Heart left ventricle (tissue), 16 donors: ENCODE data around the gene MCM5. TPM values are rescaled to one million over a fixed set of nuclear protein-coding genes. Genes with fewer than 3 reads are reported as not detected.

Experiments used
- ATAC-seq, 4 donors: fragments of 200-7000 bp; cut with Tn5 transposase; one replicate each; pipeline ENCODE4 v1.9.1; 2020 to 2022; ENCODE audit warnings: moderate library complexity in 4 of 4, mild to moderate bottlenecking in 3 of 4, moderate number of reproducible peaks in 1 of 4
- DNase-seq, 5 donors: peaks; one replicate each; pipeline ENCODE4 v3.0.0-alpha.2; 2020
- H3K27ac ChIP-seq, 12 donors: fragments of 200-600 bp; sonication (generic) in 4 of 12; one replicate each; pipeline versions ENCODE4 v1.5.0 to v1.8.0; 2016 to 2022; ENCODE audit warnings: mild to moderate bottlenecking in 2 of 12
- H3K27me3 ChIP-seq, 9 donors: fragments of 200-600 bp; sonication (generic) in 2 of 9; one replicate each; pipeline versions ENCODE4 v1.5.1 to v1.8.0; 2016 to 2022; ENCODE audit warnings: mild to moderate bottlenecking in 3 of 9
- H3K36me3 ChIP-seq, 9 donors: fragments of 200-600 bp; sonication (generic) in 2 of 9; one replicate each; pipeline versions ENCODE4 v1.5.0 to v1.8.0; 2018 to 2022; ENCODE audit warnings: mild to moderate bottlenecking in 2 of 9
- H3K4me1 ChIP-seq, 12 donors: fragments of 200-600 bp; sonication (generic) in 4 of 12; one replicate each; pipeline versions ENCODE4 v1.5.0 to v1.8.0; 2016 to 2022; ENCODE audit warnings: mild to moderate bottlenecking in 3 of 12
- H3K4me3 ChIP-seq, 12 donors: fragments of 200-600 bp; sonication (generic) in 4 of 12; one replicate each; pipeline versions ENCODE4 v1.5.0 to v1.8.0; 2017 to 2022; ENCODE audit warnings: mild to moderate bottlenecking in 9 of 12, moderate library complexity in 4 of 12
- H3K9me3 ChIP-seq, 12 donors: fragments of 200-600 bp; sonication (generic) in 4 of 12; one replicate each; pipeline versions ENCODE4 v1.5.0 to v1.8.0; 2016 to 2022; ENCODE audit warnings: mild to moderate bottlenecking in 1 of 12
- CTCF ChIP-seq, 12 donors: fragments of 200-600 bp; sonication (generic) in 4 of 12; IDR thresholded peaks; one replicate each; pipeline versions ENCODE4 v1.5.0 to v1.8.0; 2018 to 2022; ENCODE audit warnings: antibody characterized with exemption in 12 of 12, mild to moderate bottlenecking in 5 of 12
- POLR2A ChIP-seq, 2 donors: fragments of 450-650 bp; IDR thresholded peaks; one replicate each; pipeline ENCODE4 v1.6.1; 2017; ENCODE audit warnings: antibody characterized with exemption in 2 of 2, mild to moderate bottlenecking in 2 of 2, moderate library complexity in 2 of 2
- WGBS, 4 donors: extraction: QIAGEN DNeasy Blood & Tissue Kit in 2 of 4; methylation state at CpG; one replicate each; pipeline versions ENCODE4 v1.1.5 to v1.1.7; 2013 to 2018; 5-methylcytosine and 5-hydroxymethylcytosine counted together
- intact Hi-C, 10 donors: fragments of 100-400 bp; cut with DNase I; formaldehyde crosslinking; loops; one replicate each; pipeline versions ENCODE4 v1.11.1 to v1.14.2; 2022
- polyA plus RNA-seq, 2 donors: library from polyadenylated mRNA; stranded (reverse); fragments of 200-250 nt; gene quantifications; one replicate each; pipeline ENCODE4 v1.2.3, GENCODE V29; 2013
- total RNA-seq, 9 donors: library from RNA; depleted of rRNA in 2 of 9; stranded (reverse); fragments of >200 nt in 2 of 9; fragmentation: NEBNext Ultra II Directional in 3 of 9; extraction: Animal tissue kit (Norgen Biotek cat#: 25700) in 3 of 9; gene quantifications; one replicate each; pipeline versions ENCODE4 v1.1.0 to v1.2.4, GENCODE V29; 2016 to 2023
- donor health status: ischemic (EF 13 %, LVEDD 7.1; RV severe dilation, severe dysfunction).
- donor health status: healthy with polysubstance abuse.
- donor health status: DM: no; HTN: yes; CAD: no.
- donor health status: DM: no; HTN: no; CAD: no.
- donor health status: ischemic (EF 25% LVEDD 6.9; RV normal size, moderate dysfunction).
- donor health status: ischemic (EF 25% LVEDD 5.7; RV mildly dilated, moderate dysfunction).
- donor health status: healthy.
- donor health status: DM: yes; HTN: yes; CAD: no.
- donor health status: ischemic (EF 35%, LVEDD 5.7; RV mildly dilated, moderate dysfunction).
- donor health status: nonischemic (EF 11% LVEDD 7.7; RV severe dilation, severe dysfunction).
- donor health status: DM: yes; HTN: yes; CAD: no.
- donor health status: PGD.
- donor health status: ischemic (EF 29% LVEDD 5.4; RV normal size, mild dysfunction).
- donor health status: nonischemic (EF 23%, LVEDD 6.1; RV moderate dilation, normal function).

The MCM5 gene
- total and polyA plus RNA-seq, 11 donors = 5.9 to 30.2 (median 12.3) TPM

- H3K36me3 ChIP-seq = peaks cover 0 to 52% (median 36%) of the 10 kb centered on the region in 9 donors
- no peaks in the 10 kb centered on the region for H3K9me3 ChIP-seq
- H3K27me3 ChIP-seq = no peaks in the 10 kb centered on the region
- H3K4me3 ChIP-seq = no peak overlapping the region
- TF ChIP-seq POLR2A (IDR thresholded peaks at IDR 0.05) (no peak), CTCF (IDR thresholded peaks at IDR 0.05) (no peak)
- H3K27ac ChIP-seq = no peak overlapping the region
- intact Hi-C loops = loop anchor here in 1 of 10 donors (10.0 kb wide), 1 partner anchor 489 kb away; no protein-coding TSS in a partner anchor
- no peak for DNase-seq
- WGBS, 4 donors = 87 to 92% (median 90%) methylated on average over 7 of the region's 7 CpGs
- ATAC-seq = no peak
- peaks cover 0 to 2% (median 0%) of the 10 kb centered on the region in 12 donors for H3K4me1 ChIP-seq
Observed at GRCh38 chr22:35425546-35425945, 25.6 kb downstream of the MCM5 start.

GRCh38 chr22:35425971-35426800 lies 26.2 kb downstream of the MCM5 start:
- Histone ChIP-seq H3K36me3 (peaks cover 0 to 46% (median 29%) of the 10 kb centered on the region in 9 donors), H3K27me3 (no peaks in the 10 kb centered on the region), H3K9me3 (no peaks in the 10 kb centered on the region), H3K27ac (no peak overlapping the region), H3K4me1 (peaks cover 0 to 7% (median 3%) of the 10 kb centered on the region in 12 donors), H3K4me3 (no peak overlapping the region)
- no peak for ATAC-seq
- DNase-seq = no peak
- no peak for TF ChIP-seq CTCF (IDR thresholded peaks at IDR 0.05)
- TF ChIP-seq POLR2A (IDR thresholded peaks at IDR 0.05) = no peak
- 86 to 91% (median 89%) methylated on average over 8 to 11 of the region's 11 CpGs for WGBS, 4 donors
- intact Hi-C loops = loop anchor here in 1 of 10 donors (10.0 kb wide), 1 partner anchor 489 kb away; no protein-coding TSS in a partner anchor

- ATAC-seq = no peak
- intact Hi-C loops = loop anchor here in 1 of 10 donors (10.0 kb wide), 1 partner anchor 488 kb away; no protein-coding TSS in a partner anchor
Observed at GRCh38 chr22:35426801-35427140, 26.8 kb downstream of the MCM5 start.

More at GRCh38 chr22:35426801-35427140, 26.8 kb downstream of the MCM5 start:
- H3K4me3 ChIP-seq = no peak overlapping the region
- DNase-seq = no peak
- H3K27me3 ChIP-seq = no peaks in the 10 kb centered on the region
- H3K36me3 ChIP-seq = peaks cover 0 to 40% (median 24%) of the 10 kb centered on the region in 9 donors
- WGBS, 4 donors = 88 to 97% (median 92%) methylated on average over 5 of the region's 5 CpGs
- H3K9me3 ChIP-seq = no peaks in the 10 kb centered on the region
- H3K27ac ChIP-seq = no peak overlapping the region
- H3K4me1 ChIP-seq = peaks cover 0 to 12% (median 7%) of the 10 kb centered on the region in 12 donors
- TF ChIP-seq CTCF (IDR thresholded peaks at IDR 0.05) (no peak), POLR2A (IDR thresholded peaks at IDR 0.05) (no peak)
